Skeletal muscle tissue (tissue), 1 donor: Measurements from ENCODE around the gene LORICRIN. TPM values are rescaled to one million over a fixed set of nuclear protein-coding genes. Genes with fewer than 3 reads are reported as not detected.

Experiments used
- total RNA-seq: library from RNA; depleted of rRNA; stranded (reverse); fragments of >200 nt; gene quantifications from one replicate; pipeline ENCODE4 v1.2.3, GENCODE V29; 2014

LORICRIN gene
- total RNA-seq, 1 donor from 2014 or later: not detected

Other genes with a start within 250 kb of the LORICRIN start
- gene SPRR1B, start 228.5 kb upstream of the LORICRIN start, total RNA-seq: not detected
- gene SPRR2D, start 218.6 kb upstream of the LORICRIN start, total RNA-seq: not detected
- not detected for gene SPRR2A, start 202.2 kb upstream of the LORICRIN start, total RNA-seq
- not detected for gene SPRR2B, start 188.1 kb upstream of the LORICRIN start, total RNA-seq
- not detected for gene SPRR2E, start 165.2 kb upstream of the LORICRIN start, total RNA-seq
- not detected for gene SPRR2F, start 146.2 kb upstream of the LORICRIN start, total RNA-seq
- not detected for gene SPRR2G, start 108.8 kb upstream of the LORICRIN start, total RNA-seq
- gene LELP1, start 56.3 kb upstream of the LORICRIN start, total RNA-seq: not detected
- gene PRR9, start 42.1 kb upstream of the LORICRIN start, total RNA-seq: not detected
- not detected for gene PGLYRP3, start 53.3 kb downstream of the LORICRIN start, total RNA-seq
- gene PGLYRP4, start 89.2 kb downstream of the LORICRIN start, total RNA-seq: not detected
- gene S100A9, start 98.2 kb downstream of the LORICRIN start, total RNA-seq: 218 TPM
- 23.0 TPM for gene S100A12, start 115.9 kb downstream of the LORICRIN start, total RNA-seq
- gene S100A8, start 131.4 kb downstream of the LORICRIN start, total RNA-seq: 67.3 TPM
- not detected for gene S100A7A, start 156.8 kb downstream of the LORICRIN start, total RNA-seq
- not detected for gene S100A7, start 201.0 kb downstream of the LORICRIN start, total RNA-seq